Measurements from ENCODE around the gene ALDH3B1. TPM values are rescaled to one million over a fixed set of nuclear protein-coding genes. Genes with fewer than 3 reads are reported as not detected.

The ALDH3B1 gene
- total and polyA plus RNA-seq, 2 donors (not counting 1 experiment from before 2014, with no cell fraction given) = 39.0 to 57.6 TPM

DNA sequence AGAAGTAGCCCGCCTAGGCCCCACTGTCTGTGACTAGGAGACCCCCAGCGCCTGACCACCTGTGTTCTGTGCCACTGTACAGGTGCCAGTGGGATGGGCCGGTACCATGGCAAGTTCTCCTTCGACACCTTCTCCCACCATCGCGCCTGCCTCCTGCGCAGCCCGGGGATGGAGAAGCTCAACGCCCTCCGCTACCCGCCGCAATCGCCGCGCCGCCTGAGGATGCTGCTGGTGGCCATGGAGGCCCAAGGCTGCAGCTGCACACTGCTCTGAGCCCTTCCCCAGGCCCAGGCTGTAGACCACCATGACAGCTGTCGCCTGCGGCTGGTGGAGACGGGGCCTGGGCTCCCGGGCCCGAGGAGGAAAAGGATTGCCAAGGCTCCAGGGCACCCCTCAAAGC, 17.5 kb downstream of the ALDH3B1 start:
- no peaks in the 10 kb centered on the region for H3K27me3 ChIP-seq (ENCODE audit: control insufficient read depth, insufficient read depth, low read length)
- TF ChIP-seq, protein P1, sequence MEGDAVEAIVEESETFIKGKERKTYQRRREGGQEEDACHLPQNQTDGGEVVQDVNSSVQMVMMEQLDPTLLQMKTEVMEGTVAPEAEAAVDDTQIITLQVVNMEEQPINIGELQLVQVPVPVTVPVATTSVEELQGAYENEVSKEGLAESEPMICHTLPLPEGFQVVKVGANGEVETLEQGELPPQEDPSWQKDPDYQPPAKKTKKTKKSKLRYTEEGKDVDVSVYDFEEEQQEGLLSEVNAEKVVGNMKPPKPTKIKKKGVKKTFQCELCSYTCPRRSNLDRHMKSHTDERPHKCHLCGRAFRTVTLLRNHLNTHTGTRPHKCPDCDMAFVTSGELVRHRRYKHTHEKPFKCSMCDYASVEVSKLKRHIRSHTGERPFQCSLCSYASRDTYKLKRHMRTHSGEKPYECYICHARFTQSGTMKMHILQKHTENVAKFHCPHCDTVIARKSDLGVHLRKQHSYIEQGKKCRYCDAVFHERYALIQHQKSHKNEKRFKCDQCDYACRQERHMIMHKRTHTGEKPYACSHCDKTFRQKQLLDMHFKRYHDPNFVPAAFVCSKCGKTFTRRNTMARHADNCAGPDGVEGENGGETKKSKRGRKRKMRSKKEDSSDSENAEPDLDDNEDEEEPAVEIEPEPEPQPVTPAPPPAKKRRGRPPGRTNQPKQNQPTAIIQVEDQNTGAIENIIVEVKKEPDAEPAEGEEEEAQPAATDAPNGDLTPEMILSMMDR (conservative IDR thresholded peaks at IDR 0.05 in 1 of 2, IDR thresholded peaks at IDR 0.05 in 1 of 2; ENCODE audit: low read depth in 1 of 2, low read length in 2 of 2) = no peak
- no peak for TF ChIP-seq EZH2 (IDR thresholded peaks at IDR 0.05; ENCODE audit: low read length, missing control alignments)
- no peak overlapping the region for H2AFZ ChIP-seq (ENCODE audit: low read length)
- H3K4me3 ChIP-seq (replicated peaks in 1 of 4; ENCODE audit: control extremely low read depth in 1 of 4, insufficient read depth in 1 of 4, low read depth in 3 of 4, low read length in 4 of 4) = no peak overlapping the region
- H3K4me1 ChIP-seq (ENCODE audit: control insufficient read depth, extremely low read depth, insufficient read depth, low read length) = peaks cover 12% of the 10 kb centered on the region
- H3K9me3 ChIP-seq (ENCODE audit: control insufficient read depth, insufficient read depth, low read depth, low read length) = no peaks in the 10 kb centered on the region
- DNase-seq (ENCODE audit: low read depth in 2 of 2) = no peak
- H4K20me1 ChIP-seq (ENCODE audit: control insufficient read depth, extremely low read depth, insufficient read depth, low read length) = no peaks in the 10 kb centered on the region
- H3K4me2 ChIP-seq (ENCODE audit: extremely low read depth, insufficient read depth, low read length) = no peak overlapping the region
- peak overlapping the region; percentile 75 for H3K27ac ChIP-seq (ENCODE audit: insufficient read depth, low read length)
- H3K79me2 ChIP-seq (ENCODE audit: control insufficient read depth, insufficient read depth, low read length) = peaks cover 15% of the 10 kb centered on the region
- peak overlapping the region; percentile 51 for H3K9ac ChIP-seq (ENCODE audit: insufficient read depth, low read length)
- peaks cover 10% of the 10 kb centered on the region for H3K36me3 ChIP-seq (ENCODE audit: control insufficient read depth, insufficient read depth, low read length)

DNA sequence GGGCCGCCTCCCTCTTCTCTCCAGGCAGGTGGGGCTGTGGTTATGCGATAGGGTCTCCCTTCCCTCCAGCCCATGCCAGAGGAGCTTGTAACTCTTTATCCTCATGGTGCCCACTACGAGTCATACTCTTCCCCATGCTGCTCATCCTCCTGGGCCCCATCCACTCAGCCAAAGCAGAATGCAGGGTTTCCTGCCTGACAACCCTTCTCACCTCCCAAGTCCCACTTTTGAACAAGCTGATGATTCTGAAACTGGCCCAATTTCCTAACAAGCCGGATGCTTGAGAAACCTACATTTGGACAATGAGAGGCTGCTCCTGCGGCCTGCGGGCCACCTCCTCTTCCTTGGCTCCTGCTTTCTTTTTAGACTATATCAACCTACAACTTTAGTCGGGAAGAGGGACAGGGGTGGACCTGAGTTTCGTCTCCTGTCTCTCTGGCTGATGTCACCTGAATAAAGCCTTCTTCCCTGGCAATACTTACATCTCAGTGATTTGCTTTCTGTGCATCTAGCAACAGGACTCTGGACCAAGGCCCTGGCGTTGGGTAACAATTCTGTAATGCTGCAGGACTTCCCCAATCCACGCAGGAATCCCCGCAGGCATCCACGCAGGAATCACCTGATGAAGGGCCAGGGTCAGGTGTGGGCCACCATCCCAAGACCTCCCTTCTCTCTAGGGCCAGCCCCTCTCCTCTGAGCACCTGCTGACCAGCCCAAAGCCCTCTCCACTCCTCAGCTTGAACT, 18.8 kb downstream of the ALDH3B1 start:
- TF ChIP-seq, protein P1 (conservative IDR thresholded peaks at IDR 0.05 in 1 of 2, IDR thresholded peaks at IDR 0.05 in 1 of 2; ENCODE audit: low read depth in 1 of 2, low read length in 2 of 2) = no peak
- TF ChIP-seq EZH2 (IDR thresholded peaks at IDR 0.05; ENCODE audit: low read length, missing control alignments) = no peak
- H3K36me3 ChIP-seq (ENCODE audit: control insufficient read depth, insufficient read depth, low read length) = peaks cover 13% of the 10 kb centered on the region
- H3K4me1 ChIP-seq (ENCODE audit: control insufficient read depth, extremely low read depth, insufficient read depth, low read length) = peaks cover 12% of the 10 kb centered on the region
- H4K20me1 ChIP-seq (ENCODE audit: control insufficient read depth, extremely low read depth, insufficient read depth, low read length) = no peaks in the 10 kb centered on the region
- no peak overlapping the region for H3K27ac ChIP-seq (ENCODE audit: insufficient read depth, low read length)
- no peak overlapping the region for H3K9ac ChIP-seq (ENCODE audit: insufficient read depth, low read length)
- peak; percentile 23 to 32 for DNase-seq (ENCODE audit: low read depth in 2 of 2)
- peaks cover 15% of the 10 kb centered on the region for H3K79me2 ChIP-seq (ENCODE audit: control insufficient read depth, insufficient read depth, low read length)
- no peaks in the 10 kb centered on the region for H3K27me3 ChIP-seq (ENCODE audit: control insufficient read depth, insufficient read depth, low read length)
- no peak overlapping the region for H2AFZ ChIP-seq (ENCODE audit: low read length)
- peak overlapping the region; percentile 73 for H3K4me2 ChIP-seq (ENCODE audit: extremely low read depth, insufficient read depth, low read length)
- H3K4me3 ChIP-seq (replicated peaks in 1 of 4; ENCODE audit: control extremely low read depth in 1 of 4, insufficient read depth in 1 of 4, low read depth in 3 of 4, low read length in 4 of 4) = no peak overlapping the region
- H3K9me3 ChIP-seq (ENCODE audit: control insufficient read depth, insufficient read depth, low read depth, low read length) = no peaks in the 10 kb centered on the region

DNA sequence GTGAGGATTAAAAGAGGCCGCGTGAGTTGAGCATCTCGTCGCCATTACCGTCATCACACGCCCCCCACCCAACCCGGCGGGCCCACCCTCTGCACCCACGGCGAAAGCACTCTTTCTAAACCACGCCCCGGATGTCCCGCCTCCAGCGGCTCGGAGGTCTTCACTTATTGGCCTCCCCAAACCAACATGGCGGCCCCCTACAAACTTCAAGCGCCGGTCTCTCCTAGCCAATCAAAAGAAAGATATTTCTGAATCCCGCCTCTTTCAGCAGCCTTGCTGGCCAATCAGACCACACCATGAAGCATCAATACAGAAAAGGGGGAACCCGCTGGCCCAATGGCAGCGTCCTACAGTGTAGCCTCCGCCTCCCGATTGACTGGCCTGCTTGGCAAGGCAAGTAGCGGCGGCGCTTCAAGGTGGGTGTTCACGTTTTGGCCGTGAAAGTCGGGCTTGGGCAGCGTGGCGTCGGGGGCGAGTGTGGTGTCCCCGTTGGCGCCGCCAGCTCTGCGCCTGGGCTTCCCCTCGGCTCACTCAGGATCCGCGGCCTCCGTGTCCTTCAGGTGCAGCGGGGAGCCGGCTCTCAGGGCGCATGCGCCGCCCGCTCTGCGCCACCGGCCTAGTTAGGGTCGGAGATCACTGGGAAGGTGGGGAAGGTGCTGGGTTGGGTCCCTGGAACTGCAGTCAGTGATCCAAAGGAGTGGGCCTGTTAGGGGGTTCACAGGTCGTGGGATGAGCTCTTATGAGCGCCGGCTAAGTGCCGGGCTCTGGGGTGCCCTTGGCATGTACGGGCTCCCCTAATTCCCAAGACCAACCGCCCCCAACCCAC, 20.4 kb downstream of the ALDH3B1 start, which contains the start of gene NDUFS8:
Gene NDUFS8, plus strand, starts transcription at position 364 of the 826 bp plus-strand sequence. CDS start 1,471 bp downstream, outside the sequence.
- DNase-seq (ENCODE audit: low read depth in 2 of 2) = peak; percentile 98 to 99
- Histone ChIP-seq H3K4me1 (ENCODE audit: control insufficient read depth, extremely low read depth, insufficient read depth, low read length) (peaks cover 12% of the 10 kb centered on the region), H3K4me2 (ENCODE audit: extremely low read depth, insufficient read depth, low read length) (peak within 1 kb of the TSS; percentile 97), H3K27ac (ENCODE audit: insufficient read depth, low read length) (peak within 1 kb of the TSS; percentile 82), H2AFZ (ENCODE audit: low read length) (peak within 1 kb of the TSS; percentile 94), H4K20me1 (ENCODE audit: control insufficient read depth, extremely low read depth, insufficient read depth, low read length) (no peaks in the 10 kb centered on the region), H3K79me2 (ENCODE audit: control insufficient read depth, insufficient read depth, low read length) (peaks cover 15% of the 10 kb centered on the region), H3K9me3 (ENCODE audit: control insufficient read depth, insufficient read depth, low read depth, low read length) (no peaks in the 10 kb centered on the region), H3K36me3 (ENCODE audit: control insufficient read depth, insufficient read depth, low read length) (peaks cover 7% of the 10 kb centered on the region), H3K27me3 (ENCODE audit: control insufficient read depth, insufficient read depth, low read length) (no peaks in the 10 kb centered on the region), H3K4me3 (replicated peaks in 1 of 4; ENCODE audit: control extremely low read depth in 1 of 4, insufficient read depth in 1 of 4, low read depth in 3 of 4, low read length in 4 of 4) (peak within 1 kb of the TSS; percentile 70 to 98 (median 92)), H3K9ac (ENCODE audit: insufficient read depth, low read length) (peak within 1 kb of the TSS; percentile 83)
- TF ChIP-seq, protein P1 (conservative IDR thresholded peaks at IDR 0.05 in 1 of 2, IDR thresholded peaks at IDR 0.05 in 1 of 2; ENCODE audit: low read depth in 1 of 2, low read length in 2 of 2) = no peak
- TF ChIP-seq EZH2 (IDR thresholded peaks at IDR 0.05; ENCODE audit: low read length, missing control alignments) = no peak
